ENCODE data around the gene XXYLT1.

DNA sequence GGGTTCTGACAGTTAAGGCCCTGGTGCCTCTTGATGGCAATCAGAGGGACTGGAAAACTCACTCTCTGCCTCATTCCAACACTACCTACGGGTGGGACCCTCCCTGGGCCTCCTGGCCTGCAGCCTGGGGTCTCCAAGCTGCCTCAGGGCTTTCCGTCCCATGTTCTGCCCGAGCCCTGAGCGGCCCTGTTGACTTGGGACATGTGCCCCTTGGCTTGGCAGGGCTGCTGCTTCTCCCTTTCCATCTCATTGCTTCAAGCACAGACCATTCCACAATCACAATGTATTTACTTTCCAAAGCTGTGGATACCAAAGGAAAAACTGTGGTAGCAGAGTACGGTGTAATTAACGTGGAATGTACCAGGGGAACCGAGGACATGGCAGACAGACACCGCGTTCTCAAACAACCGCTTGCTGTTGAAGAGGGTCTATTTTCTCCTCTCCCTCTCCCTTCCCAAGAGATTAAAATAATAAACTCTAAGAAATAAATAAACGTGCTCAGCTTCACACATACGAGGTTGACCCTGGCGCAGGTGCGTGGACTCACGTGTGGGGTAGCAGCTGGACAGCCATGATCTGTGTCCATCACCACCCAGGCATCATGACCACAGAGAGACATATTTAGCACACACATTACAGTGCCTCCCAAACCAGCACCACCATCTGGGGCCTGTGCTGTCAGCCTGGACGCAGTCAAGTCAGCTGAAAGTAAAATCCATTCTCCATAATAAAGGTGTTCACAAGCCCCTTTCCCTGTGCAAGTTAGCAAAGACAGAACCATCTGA is 172.0 kb downstream of the XXYLT1 start:
- TF ChIP-seq, protein P1, sequence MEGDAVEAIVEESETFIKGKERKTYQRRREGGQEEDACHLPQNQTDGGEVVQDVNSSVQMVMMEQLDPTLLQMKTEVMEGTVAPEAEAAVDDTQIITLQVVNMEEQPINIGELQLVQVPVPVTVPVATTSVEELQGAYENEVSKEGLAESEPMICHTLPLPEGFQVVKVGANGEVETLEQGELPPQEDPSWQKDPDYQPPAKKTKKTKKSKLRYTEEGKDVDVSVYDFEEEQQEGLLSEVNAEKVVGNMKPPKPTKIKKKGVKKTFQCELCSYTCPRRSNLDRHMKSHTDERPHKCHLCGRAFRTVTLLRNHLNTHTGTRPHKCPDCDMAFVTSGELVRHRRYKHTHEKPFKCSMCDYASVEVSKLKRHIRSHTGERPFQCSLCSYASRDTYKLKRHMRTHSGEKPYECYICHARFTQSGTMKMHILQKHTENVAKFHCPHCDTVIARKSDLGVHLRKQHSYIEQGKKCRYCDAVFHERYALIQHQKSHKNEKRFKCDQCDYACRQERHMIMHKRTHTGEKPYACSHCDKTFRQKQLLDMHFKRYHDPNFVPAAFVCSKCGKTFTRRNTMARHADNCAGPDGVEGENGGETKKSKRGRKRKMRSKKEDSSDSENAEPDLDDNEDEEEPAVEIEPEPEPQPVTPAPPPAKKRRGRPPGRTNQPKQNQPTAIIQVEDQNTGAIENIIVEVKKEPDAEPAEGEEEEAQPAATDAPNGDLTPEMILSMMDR (conservative IDR thresholded peaks at IDR 0.05; ENCODE audit: low read depth, low read length) = no peak
- TF ChIP-seq EZH2 (IDR thresholded peaks at IDR 0.05; ENCODE audit: borderline replicate concordance, low read depth, low read length, poor library complexity, severe bottlenecking) = no peak
